WI38 (cell line): Measurements from ENCODE around the gene FAM3C.

ENCODE experiments used
- H3K4me3 ChIP-seq: 2 replicates; pipeline ENCODE4 v1.5.1; 2011; ENCODE audit warnings: low read depth, mild to moderate bottlenecking, control low read depth, low read length
- CTCF ChIP-seq: IDR thresholded peaks from 2 replicates; pipeline ENCODE4 v1.5.1; 2012; ENCODE audit warnings: low read depth, mild to moderate bottlenecking, control low read depth, low read length

The FAM3C gene

DNA sequence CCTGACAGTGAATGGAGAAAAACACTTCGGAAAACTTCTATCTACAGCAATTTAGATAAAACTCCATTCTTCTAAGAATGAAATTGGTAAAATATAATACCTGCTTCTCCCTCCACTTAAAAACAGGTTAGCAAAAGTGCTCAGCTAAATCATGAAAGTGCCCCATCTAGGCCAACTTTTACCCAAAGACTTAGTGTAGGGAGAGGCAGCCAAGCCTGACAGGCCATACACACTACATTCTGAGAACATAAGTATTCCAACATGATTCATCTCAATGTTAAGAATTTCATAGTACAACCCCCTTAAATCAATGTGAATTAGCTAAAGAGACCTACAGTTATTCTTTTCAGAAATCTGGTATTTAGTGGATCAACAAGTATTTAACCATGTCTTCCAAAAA lies 7.2 kb downstream of the FAM3C start:
- TF ChIP-seq CTCF, result no peak
- H3K4me3 ChIP-seq, result no peak overlapping the region

DNA sequence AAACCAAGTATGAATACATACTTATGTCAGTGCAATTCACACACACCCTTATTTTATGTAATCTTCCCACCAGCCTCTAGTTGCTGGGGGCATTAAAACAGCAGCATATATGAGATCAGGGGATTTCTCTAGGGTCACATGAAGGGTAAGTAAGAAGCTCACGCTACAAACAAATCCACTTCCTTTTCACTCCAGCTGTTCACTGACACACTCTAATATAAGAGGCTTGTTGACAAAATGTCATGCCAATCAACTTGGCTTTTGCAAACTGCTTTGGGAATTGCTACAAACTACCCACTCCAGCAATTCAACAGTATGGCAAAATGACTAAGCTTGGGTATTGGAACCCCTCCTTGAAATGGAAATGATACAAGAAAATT lies 10.3 kb downstream of the FAM3C start:
- no peak overlapping the region for H3K4me3 ChIP-seq
- no peak for TF ChIP-seq CTCF

DNA sequence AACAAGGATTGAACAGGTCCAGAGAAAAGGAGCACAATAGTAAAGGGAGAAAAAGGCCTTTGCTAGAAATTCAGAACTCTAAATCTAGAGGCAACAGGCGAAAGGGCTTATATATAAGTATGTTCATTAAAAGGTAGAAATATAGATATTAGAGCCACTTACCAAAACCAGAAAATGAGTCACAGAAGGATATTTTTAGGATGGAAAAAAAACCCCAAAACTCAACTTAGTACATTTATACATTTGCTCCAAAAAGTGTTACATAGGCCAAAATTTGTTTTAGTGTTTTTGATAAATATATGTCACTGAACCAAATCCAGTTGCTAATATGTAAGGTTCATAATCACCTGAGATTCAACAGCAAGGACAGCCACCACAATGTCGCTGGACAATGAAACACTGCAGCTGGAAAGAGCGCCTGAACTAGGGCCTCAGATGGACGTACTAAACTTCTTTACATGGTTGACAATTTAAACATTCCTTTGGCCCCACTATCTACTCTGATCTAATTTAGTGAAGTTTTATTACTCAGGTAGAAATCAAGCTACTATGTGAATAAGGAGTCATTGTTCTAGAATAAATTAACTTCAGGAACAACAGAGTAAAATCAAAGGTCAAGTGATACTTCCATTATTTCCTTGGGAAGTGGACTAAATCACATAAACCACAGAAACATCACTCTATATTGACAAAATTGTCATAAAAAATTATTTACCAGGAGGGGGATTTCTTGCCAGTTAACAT lies 10.9 kb downstream of the FAM3C start:
- H3K4me3 ChIP-seq, result no peak overlapping the region
- no peak for TF ChIP-seq CTCF

GRCh38 chr7:121384265-121384664 lies 11.8 kb downstream of the FAM3C start:
- H3K4me3 ChIP-seq, result no peak overlapping the region
- TF ChIP-seq CTCF, result no peak

GRCh38 chr7:121383235-121383910 lies 12.7 kb downstream of the FAM3C start:
- no peak for TF ChIP-seq CTCF

GRCh38 chr7:121382473-121382872 lies 13.6 kb downstream of the FAM3C start:
- H3K4me3 ChIP-seq, result no peak overlapping the region
- no peak for TF ChIP-seq CTCF

More at GRCh38 chr7:121383235-121383910, 12.7 kb downstream of the FAM3C start:
- no peak overlapping the region for H3K4me3 ChIP-seq

GRCh38 chr7:121379930-121380329 lies 16.2 kb downstream of the FAM3C start:
- no peak for TF ChIP-seq CTCF
- H3K4me3 ChIP-seq, result no peak overlapping the region
